Skeletal muscle tissue (tissue), 4 donors: ENCODE data around the gene DNAH7. TPM values are rescaled to one million over a fixed set of nuclear protein-coding genes. Genes with fewer than 3 reads are reported as not detected.

ENCODE experiments used
- H3K27ac ChIP-seq: one replicate; pipeline ENCODE4 v1.7.0; 2013; ENCODE audit warnings: mild to moderate bottlenecking, low read depth, low read length, inconsistent platforms
- H3K27me3 ChIP-seq, 3 donors: one replicate each; pipeline ENCODE4 v1.7.0; 2013; ENCODE audit warnings: low read length in 3 of 3; ENCODE audit not compliant: control insufficient read depth in 3 of 3, insufficient read depth in 3 of 3
- H3K36me3 ChIP-seq, 3 donors: one replicate each; pipeline ENCODE4 v1.7.0; 2013; ENCODE audit warnings: low read length in 3 of 3; ENCODE audit not compliant: control insufficient read depth in 3 of 3, insufficient read depth in 3 of 3
- H3K4me1 ChIP-seq, 3 donors: one replicate each; pipeline ENCODE4 v1.7.0; 2013; ENCODE audit warnings: low read length in 3 of 3, mild to moderate bottlenecking in 3 of 3; ENCODE audit not compliant: control insufficient read depth in 3 of 3, insufficient read depth in 3 of 3
- H3K4me3 ChIP-seq, 3 donors: one replicate each; pipeline ENCODE4 v1.7.0; 2013; ENCODE audit warnings: low read length in 3 of 3
- H3K9ac ChIP-seq, 3 donors: one replicate each; pipeline ENCODE4 v1.7.0; 2013; ENCODE audit warnings: low read length in 3 of 3, mild to moderate bottlenecking in 3 of 3, moderate library complexity in 2 of 3, low read depth in 1 of 3
- H3K9me3 ChIP-seq, 3 donors: one replicate each; pipeline ENCODE4 v1.7.0; 2013; ENCODE audit warnings: low read length in 3 of 3; ENCODE audit not compliant: control insufficient read depth in 3 of 3
- total RNA-seq: library from RNA; depleted of rRNA; stranded (reverse); fragments of >200 nt; gene quantifications from one replicate; pipeline ENCODE4 v1.2.3, GENCODE V29; 2014
- donor health status: Osteomylitis.

Gene DNAH7
- total RNA-seq, 1 donor from 2014 or later, result under 0.01 TPM

DNA sequence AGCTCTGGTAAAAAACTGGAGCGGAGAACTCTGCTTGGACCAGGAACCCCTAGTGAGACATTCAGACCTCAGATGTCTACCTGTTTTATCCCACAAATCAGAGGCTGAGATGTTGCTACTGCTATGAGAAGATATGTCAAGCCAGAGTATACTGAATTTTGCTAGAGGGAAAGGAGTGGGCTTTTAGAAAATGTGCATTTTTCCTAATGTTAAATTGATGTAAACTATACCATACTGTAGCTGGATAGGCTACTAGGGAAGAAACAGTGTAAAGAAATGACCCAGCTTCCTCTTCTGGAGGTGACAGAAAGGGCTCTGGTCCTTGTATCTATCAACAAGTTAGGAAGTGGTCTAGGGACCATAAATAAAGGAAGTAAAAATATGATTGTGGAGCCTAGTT is 346.6 kb downstream of the DNAH7 start:
- Histone ChIP-seq H3K27me3 (no peaks in the 10 kb centered on the region), H3K9me3 (no peaks in the 10 kb centered on the region), H3K4me1 (no peaks in the 10 kb centered on the region), H3K4me3 (no peak overlapping the region), H3K27ac (no peak overlapping the region), H3K9ac (no peak overlapping the region), H3K36me3 (peaks cover 0 to 9% (median 3%) of the 10 kb centered on the region in 3 donors)

DNA sequence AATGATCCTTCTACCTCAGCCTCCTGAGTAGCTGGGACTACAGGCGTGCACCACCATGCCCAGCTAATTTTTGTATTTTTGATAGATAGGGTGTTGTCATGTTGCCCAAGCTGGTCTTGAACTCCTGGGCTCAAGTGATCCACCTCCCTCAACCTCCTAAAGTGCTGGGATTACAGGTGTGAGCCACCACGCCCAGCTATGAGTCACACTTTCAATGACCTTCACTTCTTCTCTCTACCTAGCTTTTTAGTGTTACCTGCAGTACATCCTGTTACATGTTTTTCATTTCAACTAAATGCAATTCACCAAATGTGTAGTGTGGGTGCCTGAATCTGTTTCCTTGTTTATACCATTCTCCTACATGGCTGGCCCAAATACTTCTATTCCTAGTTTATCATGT is 347.6 kb downstream of the DNAH7 start:
- H3K4me1 ChIP-seq, result no peaks in the 10 kb centered on the region
- H3K27me3 ChIP-seq, result no peaks in the 10 kb centered on the region
- H3K9me3 ChIP-seq, result no peaks in the 10 kb centered on the region
- peaks cover 6 to 11% (median 6%) of the 10 kb centered on the region in 3 donors for H3K36me3 ChIP-seq
- no peak overlapping the region for H3K9ac ChIP-seq
- H3K4me3 ChIP-seq, result no peak overlapping the region
- no peak overlapping the region for H3K27ac ChIP-seq

DNA sequence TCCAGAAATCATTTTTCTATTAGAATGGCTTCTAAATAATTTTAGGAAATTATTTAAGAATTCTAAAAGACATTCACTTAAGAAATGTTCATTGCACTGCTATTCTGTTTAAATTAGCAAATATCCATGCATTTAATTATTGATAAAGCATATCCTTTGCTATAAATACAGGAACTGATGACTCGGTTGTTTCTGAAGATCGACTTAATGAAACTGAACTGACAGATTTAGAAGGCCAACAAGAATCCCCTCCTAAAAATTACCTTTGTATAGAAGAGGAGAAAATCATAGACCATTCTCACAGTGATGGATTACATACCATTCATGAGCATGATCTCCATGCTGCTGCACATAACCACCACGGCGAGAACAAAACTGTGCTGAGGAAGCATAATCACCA is 352.2 kb downstream of the DNAH7 start:
- Histone ChIP-seq H3K9ac (no peak overlapping the region), H3K27me3 (no peaks in the 10 kb centered on the region), H3K9me3 (no peaks in the 10 kb centered on the region), H3K4me3 (no peak overlapping the region), H3K36me3 (peaks cover 6 to 11% (median 6%) of the 10 kb centered on the region in 3 donors), H3K27ac (no peak overlapping the region), H3K4me1 (no peaks in the 10 kb centered on the region)

DNA sequence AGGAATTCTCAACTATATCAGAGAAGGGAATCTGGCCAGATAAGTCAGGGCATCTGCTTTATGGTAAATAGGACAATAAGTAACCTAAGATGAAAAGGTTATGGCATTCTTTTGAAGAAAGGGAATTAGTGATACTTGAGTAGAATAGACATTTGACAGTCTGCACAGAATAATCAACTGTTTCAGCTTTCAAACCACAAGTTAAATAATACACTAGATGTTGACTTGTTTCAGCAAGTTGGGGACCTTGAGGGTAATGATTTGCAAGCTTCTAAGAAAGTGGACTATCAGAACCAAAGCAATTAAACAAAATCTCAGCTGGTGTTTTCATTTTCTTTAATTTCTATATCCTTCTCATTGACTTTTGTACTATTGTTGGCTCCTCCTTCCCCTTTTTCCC is 357.2 kb downstream of the DNAH7 start:
- Histone ChIP-seq H3K9me3 (no peaks in the 10 kb centered on the region), H3K27me3 (no peaks in the 10 kb centered on the region), H3K27ac (no peak overlapping the region), H3K9ac (no peak overlapping the region), H3K4me1 (no peaks in the 10 kb centered on the region), H3K4me3 (no peak overlapping the region), H3K36me3 (peaks cover 0 to 4% (median 0%) of the 10 kb centered on the region in 3 donors)

GRCh38 chr2:195709901-195710806 is 358.5 kb downstream of the DNAH7 start:
- Histone ChIP-seq H3K4me3 (no peak overlapping the region), H3K9me3 (no peaks in the 10 kb centered on the region), H3K27ac (no peak overlapping the region), H3K27me3 (no peaks in the 10 kb centered on the region), H3K9ac (no peak overlapping the region), H3K4me1 (no peaks in the 10 kb centered on the region), H3K36me3 (peaks cover 0 to 3% (median 0%) of the 10 kb centered on the region in 3 donors)

- H3K9me3 ChIP-seq, result no peaks in the 10 kb centered on the region
- no peak overlapping the region for H3K9ac ChIP-seq
- no peaks in the 10 kb centered on the region for H3K27me3 ChIP-seq
- H3K27ac ChIP-seq, result no peak overlapping the region
- H3K36me3 ChIP-seq, result peaks cover 0 to 3% (median 0%) of the 10 kb centered on the region in 3 donors
- no peak overlapping the region for H3K4me3 ChIP-seq
- H3K4me1 ChIP-seq, result no peaks in the 10 kb centered on the region
Observed at GRCh38 chr2:195706161-195706900, 362.3 kb downstream of the DNAH7 start.

- Histone ChIP-seq H3K27me3 (no peaks in the 10 kb centered on the region), H3K4me3 (no peak overlapping the region), H3K9ac (no peak overlapping the region), H3K9me3 (peaks cover 0 to 5% (median 3%) of the 10 kb centered on the region in 3 donors), H3K36me3 (no peaks in the 10 kb centered on the region), H3K4me1 (no peaks in the 10 kb centered on the region), H3K27ac (no peak overlapping the region)
Observed at GRCh38 chr2:195700480-195700879, 368.2 kb downstream of the DNAH7 start.

GRCh38 chr2:195697681-195698220 is 370.9 kb downstream of the DNAH7 start:
- peaks cover 0 to 5% (median 3%) of the 10 kb centered on the region in 3 donors for H3K9me3 ChIP-seq
- H3K27me3 ChIP-seq, result no peaks in the 10 kb centered on the region
- no peak overlapping the region for H3K4me3 ChIP-seq
- H3K4me1 ChIP-seq, result no peaks in the 10 kb centered on the region
- H3K27ac ChIP-seq, result no peak overlapping the region
- H3K36me3 ChIP-seq, result no peaks in the 10 kb centered on the region
- H3K9ac ChIP-seq, result no peak overlapping the region

DNA sequence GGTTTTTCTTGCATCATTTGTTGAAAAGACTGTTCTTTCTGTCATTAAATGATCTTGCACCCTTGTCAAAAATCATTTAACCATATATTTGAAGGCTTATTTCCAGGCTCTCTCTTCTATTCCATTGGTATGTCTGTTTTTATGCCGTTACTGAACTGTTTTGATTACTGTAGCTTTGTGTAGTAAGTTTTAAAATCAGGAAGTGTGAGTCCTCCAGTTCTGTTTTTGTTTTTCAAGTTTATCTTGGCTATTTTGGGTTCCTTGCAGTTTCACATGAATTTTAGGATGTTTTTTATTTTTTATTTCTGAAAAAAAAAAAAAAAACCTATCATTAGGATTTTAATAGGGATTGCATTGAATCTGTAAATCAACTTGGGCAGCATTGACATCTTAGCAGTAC is 372.6 kb downstream of the DNAH7 start:
- no peaks in the 10 kb centered on the region for H3K27me3 ChIP-seq
- H3K36me3 ChIP-seq, result no peaks in the 10 kb centered on the region
- no peak overlapping the region for H3K4me3 ChIP-seq
- no peak overlapping the region for H3K27ac ChIP-seq
- peaks cover 0 to 5% (median 3%) of the 10 kb centered on the region in 3 donors for H3K9me3 ChIP-seq
- no peaks in the 10 kb centered on the region for H3K4me1 ChIP-seq
- H3K9ac ChIP-seq, result no peak overlapping the region
